Measurements from ENCODE around the gene KIF26A.

DNA sequence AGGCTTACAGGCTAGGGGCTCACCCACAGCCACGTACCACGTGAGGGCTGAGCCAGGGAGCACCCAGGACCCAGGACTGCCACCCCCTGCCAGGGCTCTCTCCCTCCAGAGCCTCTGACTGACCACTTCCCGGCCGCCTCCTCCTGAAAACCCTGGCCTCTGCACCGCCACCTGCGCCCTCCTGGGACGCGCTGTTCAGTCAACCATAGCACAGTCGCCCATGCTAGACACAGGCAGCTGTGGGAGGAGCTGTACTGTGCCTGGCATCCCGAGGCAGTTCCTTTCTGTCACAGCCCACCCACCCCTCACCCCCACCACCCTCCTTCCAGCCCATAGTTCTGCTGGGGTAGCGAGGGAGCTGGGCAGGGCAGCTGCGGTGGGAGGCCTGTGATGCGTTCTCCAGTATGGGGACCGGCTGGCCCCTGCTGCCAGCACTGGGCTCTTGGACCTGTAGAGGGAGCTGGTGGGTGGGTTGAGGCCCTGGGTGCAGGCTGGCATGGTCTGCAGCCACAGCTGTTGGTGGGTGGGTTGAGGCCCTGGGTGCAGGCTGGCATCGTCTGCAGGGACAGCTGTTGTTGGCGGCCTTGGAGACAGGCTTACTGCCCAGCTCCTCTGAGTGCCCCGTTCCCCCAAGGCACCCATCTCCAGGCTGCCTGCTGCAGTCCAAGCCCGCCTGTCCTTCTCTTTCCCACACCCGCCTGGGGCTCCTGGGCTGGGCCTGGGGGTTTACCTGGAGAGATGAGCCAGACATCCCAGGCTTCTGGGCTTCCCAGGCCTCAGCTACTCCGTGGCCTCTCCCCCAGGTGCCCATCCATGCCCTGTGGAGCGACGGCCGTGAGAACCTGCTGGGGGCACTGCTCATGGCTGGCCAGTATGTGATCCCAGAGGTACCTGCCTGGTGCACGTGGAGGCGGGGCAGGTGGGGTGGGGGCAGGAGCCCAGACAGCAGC lies 41.4 kb upstream of the KIF26A start:
- TF ChIP-seq, protein P1, sequence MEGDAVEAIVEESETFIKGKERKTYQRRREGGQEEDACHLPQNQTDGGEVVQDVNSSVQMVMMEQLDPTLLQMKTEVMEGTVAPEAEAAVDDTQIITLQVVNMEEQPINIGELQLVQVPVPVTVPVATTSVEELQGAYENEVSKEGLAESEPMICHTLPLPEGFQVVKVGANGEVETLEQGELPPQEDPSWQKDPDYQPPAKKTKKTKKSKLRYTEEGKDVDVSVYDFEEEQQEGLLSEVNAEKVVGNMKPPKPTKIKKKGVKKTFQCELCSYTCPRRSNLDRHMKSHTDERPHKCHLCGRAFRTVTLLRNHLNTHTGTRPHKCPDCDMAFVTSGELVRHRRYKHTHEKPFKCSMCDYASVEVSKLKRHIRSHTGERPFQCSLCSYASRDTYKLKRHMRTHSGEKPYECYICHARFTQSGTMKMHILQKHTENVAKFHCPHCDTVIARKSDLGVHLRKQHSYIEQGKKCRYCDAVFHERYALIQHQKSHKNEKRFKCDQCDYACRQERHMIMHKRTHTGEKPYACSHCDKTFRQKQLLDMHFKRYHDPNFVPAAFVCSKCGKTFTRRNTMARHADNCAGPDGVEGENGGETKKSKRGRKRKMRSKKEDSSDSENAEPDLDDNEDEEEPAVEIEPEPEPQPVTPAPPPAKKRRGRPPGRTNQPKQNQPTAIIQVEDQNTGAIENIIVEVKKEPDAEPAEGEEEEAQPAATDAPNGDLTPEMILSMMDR (IDR thresholded peaks at IDR 0.05): peak in 1 of 7 experiments; percentile 9
- TF ChIP-seq POLR2A (IDR thresholded peaks at IDR 0.05) (no peak), POLR2AphosphoS5 (IDR thresholded peaks at IDR 0.05) (no peak)

Data from stomach (tissue), 4 donors.